ENCODE measurements around the gene TMIGD2. TPM values are rescaled to one million over a fixed set of nuclear protein-coding genes. Genes with fewer than 3 reads are reported as not detected.

Gene TMIGD2
- total and polyA plus RNA-seq, 2 donors from 2014 or later: 0.47 TPM; not detected in 1

DNA sequence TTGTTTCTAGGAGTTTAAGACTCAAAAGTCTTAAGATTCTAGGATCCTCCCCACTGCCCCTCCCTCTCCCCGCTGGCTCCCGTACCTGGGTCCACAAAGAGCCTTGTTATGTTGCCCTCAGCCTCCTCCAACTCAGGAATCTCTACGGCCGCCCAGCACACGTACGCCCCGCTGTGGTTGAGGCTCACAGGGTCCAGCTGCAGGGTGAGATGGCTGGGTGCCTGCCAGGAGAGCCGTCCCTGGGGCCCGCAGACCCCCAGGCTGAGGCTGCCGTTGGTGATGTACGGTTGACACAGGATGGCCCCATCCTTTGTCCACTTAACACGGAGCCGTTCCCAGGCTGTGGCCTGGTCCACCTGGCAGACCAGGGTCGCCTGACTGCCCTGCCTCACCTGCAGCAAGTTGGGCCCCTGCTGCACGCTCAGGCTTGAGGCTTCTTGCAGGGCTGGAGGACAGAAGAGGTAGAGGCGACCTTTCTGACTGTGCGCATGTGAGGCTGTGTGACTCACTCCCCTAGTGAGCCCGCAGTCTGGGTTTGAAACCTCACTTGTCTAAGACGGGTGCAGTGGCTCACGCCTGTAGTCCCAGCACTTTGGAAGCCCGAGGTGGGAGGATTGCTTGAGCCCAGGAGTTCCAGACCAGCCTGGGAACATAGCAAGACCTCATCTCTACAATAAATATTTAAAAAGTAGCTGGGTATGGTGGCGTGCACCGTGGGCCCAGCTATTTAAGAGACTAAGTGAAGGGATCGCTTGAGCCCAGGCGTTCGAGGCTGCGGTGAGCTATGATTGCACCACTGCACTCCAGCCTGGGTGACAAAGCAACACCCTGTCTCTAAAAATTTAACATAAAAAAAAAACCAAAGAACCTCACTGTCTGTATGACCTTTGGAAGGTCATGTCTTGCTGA is 4.0 kb downstream of the TMIGD2 start:
- TF ChIP-seq, protein P1, sequence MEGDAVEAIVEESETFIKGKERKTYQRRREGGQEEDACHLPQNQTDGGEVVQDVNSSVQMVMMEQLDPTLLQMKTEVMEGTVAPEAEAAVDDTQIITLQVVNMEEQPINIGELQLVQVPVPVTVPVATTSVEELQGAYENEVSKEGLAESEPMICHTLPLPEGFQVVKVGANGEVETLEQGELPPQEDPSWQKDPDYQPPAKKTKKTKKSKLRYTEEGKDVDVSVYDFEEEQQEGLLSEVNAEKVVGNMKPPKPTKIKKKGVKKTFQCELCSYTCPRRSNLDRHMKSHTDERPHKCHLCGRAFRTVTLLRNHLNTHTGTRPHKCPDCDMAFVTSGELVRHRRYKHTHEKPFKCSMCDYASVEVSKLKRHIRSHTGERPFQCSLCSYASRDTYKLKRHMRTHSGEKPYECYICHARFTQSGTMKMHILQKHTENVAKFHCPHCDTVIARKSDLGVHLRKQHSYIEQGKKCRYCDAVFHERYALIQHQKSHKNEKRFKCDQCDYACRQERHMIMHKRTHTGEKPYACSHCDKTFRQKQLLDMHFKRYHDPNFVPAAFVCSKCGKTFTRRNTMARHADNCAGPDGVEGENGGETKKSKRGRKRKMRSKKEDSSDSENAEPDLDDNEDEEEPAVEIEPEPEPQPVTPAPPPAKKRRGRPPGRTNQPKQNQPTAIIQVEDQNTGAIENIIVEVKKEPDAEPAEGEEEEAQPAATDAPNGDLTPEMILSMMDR (IDR thresholded peaks at IDR 0.05; ENCODE audit: borderline replicate concordance, extremely low read depth, insufficient read depth): no peak
- no peak overlapping the region for H3K27ac ChIP-seq (ENCODE audit: low read depth in 2 of 2, low read length in 2 of 2)
- H3K9ac ChIP-seq (ENCODE audit: low read length in 3 of 3): no peak overlapping the region
- no peaks in the 10 kb centered on the region for H3K36me3 ChIP-seq (ENCODE audit: control insufficient read depth in 2 of 3, insufficient read depth in 3 of 3, low read length in 3 of 3)
- no peaks in the 10 kb centered on the region for H3K27me3 ChIP-seq (ENCODE audit: control insufficient read depth, insufficient read depth, low read length)
- intact Hi-C loops (cut with DNase I): no loop called here
- FAIRE-seq: no peak
- no peaks in the 10 kb centered on the region for H3K4me1 ChIP-seq (ENCODE audit: control insufficient read depth in 2 of 3, insufficient read depth in 2 of 3, low read depth in 1 of 3, low read length in 3 of 3)
- H3K4me3 ChIP-seq (ENCODE audit: low read length in 3 of 3): no peak overlapping the region
- H3K9me3 ChIP-seq (ENCODE audit: control insufficient read depth in 2 of 3, insufficient read depth in 1 of 3, low read length in 3 of 3): no peaks in the 10 kb centered on the region
- no peak for DNase-seq

DNA sequence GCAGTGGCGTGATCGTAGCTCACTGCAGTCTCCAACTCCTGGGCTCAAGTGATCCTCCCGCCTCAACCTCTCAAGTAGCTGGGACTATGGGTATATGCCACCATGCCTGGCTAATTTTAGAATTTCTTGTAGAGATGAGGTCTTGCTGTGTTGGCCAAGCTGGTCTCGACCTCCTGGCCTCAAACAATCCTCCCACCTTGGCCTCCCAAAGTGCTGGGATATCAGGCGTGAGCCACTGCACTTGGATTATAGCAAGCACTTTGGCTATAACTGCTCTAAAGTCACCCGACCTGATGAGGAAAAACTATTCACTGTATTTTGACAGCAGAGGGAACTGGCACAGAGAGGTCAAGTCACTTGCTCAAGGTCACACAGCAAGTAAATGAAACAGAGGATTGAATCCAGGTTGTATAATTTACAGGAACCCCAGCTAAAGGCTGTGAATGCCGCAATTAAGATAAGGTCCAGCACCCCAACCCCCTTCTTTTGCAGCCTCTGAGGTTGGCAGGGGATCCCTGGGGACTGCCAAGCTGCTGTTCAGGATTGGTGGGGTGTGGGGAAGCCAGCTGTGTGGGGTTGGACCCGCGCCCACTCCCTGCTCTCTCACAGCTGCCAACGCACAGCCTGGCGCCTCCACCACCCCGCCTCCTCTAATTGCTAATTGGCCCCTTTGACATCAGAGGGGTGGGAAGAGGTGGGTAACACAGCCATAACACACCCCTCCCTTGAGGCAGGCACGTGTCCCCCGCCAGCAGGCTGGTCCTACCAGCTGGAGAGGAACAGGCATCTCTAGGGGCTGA is 6.0 kb downstream of the TMIGD2 start:
- no peaks in the 10 kb centered on the region for H3K9me3 ChIP-seq (ENCODE audit: control insufficient read depth in 2 of 3, insufficient read depth in 1 of 3, low read length in 3 of 3)
- DNase-seq: no peak
- no peaks in the 10 kb centered on the region for H3K36me3 ChIP-seq (ENCODE audit: control insufficient read depth in 2 of 3, insufficient read depth in 3 of 3, low read length in 3 of 3)
- no peak overlapping the region for H3K27ac ChIP-seq (ENCODE audit: low read depth in 2 of 2, low read length in 2 of 2)
- no peaks in the 10 kb centered on the region for H3K27me3 ChIP-seq (ENCODE audit: control insufficient read depth, insufficient read depth, low read length)
- FAIRE-seq: no peak
- no peak overlapping the region for H3K4me3 ChIP-seq (ENCODE audit: low read length in 3 of 3)
- no peaks in the 10 kb centered on the region for H3K4me1 ChIP-seq (ENCODE audit: control insufficient read depth in 2 of 3, insufficient read depth in 2 of 3, low read depth in 1 of 3, low read length in 3 of 3)
- no peak overlapping the region for H3K9ac ChIP-seq (ENCODE audit: low read length in 3 of 3)
- TF ChIP-seq, protein P1 (IDR thresholded peaks at IDR 0.05; ENCODE audit: borderline replicate concordance, extremely low read depth, insufficient read depth): no peak
- intact Hi-C loops (cut with DNase I): no loop called here

DNA sequence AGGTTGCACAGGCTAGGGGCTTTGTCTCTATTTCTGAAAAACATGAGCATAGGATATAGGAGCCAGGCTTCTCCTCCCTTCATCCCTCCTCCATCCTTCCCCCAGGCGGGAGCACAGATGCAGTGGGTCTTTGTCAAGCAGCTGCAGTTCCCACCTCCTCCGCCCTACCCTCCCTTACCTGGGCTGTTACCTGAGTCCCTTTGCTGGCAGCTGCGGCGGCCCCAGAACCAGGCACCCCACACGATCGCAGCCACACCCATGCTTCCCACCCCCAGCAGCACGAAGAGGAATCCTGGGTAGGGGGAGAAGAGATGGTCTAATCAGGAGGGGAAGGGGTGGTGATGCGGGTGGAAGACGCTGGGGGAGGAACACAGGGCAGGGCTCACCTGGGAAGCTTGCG is 7.8 kb downstream of the TMIGD2 start:
- intact Hi-C loops (cut with DNase I): no loop called here
- H3K4me1 ChIP-seq (ENCODE audit: control insufficient read depth in 2 of 3, insufficient read depth in 2 of 3, low read depth in 1 of 3, low read length in 3 of 3): no peaks in the 10 kb centered on the region
- H3K36me3 ChIP-seq (ENCODE audit: control insufficient read depth in 2 of 3, insufficient read depth in 3 of 3, low read length in 3 of 3): no peaks in the 10 kb centered on the region
- FAIRE-seq (no peak), DNase-seq (no peak)
- H3K9ac ChIP-seq (ENCODE audit: low read length in 3 of 3): no peak overlapping the region
- TF ChIP-seq, protein P1 (IDR thresholded peaks at IDR 0.05; ENCODE audit: borderline replicate concordance, extremely low read depth, insufficient read depth): no peak
- H3K9me3 ChIP-seq (ENCODE audit: control insufficient read depth in 2 of 3, insufficient read depth in 1 of 3, low read length in 3 of 3): no peaks in the 10 kb centered on the region
- no peak overlapping the region for H3K4me3 ChIP-seq (ENCODE audit: low read length in 3 of 3)
- H3K27me3 ChIP-seq (ENCODE audit: control insufficient read depth, insufficient read depth, low read length): no peaks in the 10 kb centered on the region
- H3K27ac ChIP-seq (ENCODE audit: low read depth in 2 of 2, low read length in 2 of 2): no peak overlapping the region

Data from kidney (tissue), 14 donors.